Measurements from ENCODE around the gene HIP1R.
"Not testable (repeated sequence)": the region's sequence is repeated elsewhere in the genome, so short reads cannot be mapped to it uniquely, and the experiment has no call there.

Gene HIP1R

DNA sequence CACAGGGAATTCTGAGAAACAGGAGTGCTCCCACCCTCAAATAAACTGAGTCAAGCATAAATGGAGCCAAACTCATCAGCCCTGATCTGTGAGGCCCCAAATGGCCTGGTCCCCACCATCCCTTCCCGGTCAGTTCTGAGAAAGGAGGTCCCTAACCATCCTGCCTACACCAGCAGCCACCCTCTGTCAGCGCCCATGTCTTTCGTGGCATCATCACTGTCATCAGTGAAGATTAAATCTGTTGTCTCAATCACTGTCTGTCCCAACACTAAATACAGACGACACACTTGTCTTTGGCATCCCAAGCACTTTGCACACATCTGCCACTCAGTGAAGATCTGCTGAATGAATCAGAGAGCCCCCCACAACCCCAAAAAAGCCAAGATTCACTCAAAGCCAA, 38.3 kb downstream of the HIP1R start:
- DNase-seq (ENCODE audit: low read depth, low spot score) = no peak
- in situ Hi-C loops (cut with HindIII; ENCODE audit: low sequenced_read_pairs) = no loop called here
- no peak overlapping the region for H3K4me3 ChIP-seq (ENCODE audit: low read depth, low read length)
- TF ChIP-seq, protein P1, sequence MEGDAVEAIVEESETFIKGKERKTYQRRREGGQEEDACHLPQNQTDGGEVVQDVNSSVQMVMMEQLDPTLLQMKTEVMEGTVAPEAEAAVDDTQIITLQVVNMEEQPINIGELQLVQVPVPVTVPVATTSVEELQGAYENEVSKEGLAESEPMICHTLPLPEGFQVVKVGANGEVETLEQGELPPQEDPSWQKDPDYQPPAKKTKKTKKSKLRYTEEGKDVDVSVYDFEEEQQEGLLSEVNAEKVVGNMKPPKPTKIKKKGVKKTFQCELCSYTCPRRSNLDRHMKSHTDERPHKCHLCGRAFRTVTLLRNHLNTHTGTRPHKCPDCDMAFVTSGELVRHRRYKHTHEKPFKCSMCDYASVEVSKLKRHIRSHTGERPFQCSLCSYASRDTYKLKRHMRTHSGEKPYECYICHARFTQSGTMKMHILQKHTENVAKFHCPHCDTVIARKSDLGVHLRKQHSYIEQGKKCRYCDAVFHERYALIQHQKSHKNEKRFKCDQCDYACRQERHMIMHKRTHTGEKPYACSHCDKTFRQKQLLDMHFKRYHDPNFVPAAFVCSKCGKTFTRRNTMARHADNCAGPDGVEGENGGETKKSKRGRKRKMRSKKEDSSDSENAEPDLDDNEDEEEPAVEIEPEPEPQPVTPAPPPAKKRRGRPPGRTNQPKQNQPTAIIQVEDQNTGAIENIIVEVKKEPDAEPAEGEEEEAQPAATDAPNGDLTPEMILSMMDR (IDR thresholded peaks at IDR 0.05; ENCODE audit: low read depth, low read length) = no peak

DNA sequence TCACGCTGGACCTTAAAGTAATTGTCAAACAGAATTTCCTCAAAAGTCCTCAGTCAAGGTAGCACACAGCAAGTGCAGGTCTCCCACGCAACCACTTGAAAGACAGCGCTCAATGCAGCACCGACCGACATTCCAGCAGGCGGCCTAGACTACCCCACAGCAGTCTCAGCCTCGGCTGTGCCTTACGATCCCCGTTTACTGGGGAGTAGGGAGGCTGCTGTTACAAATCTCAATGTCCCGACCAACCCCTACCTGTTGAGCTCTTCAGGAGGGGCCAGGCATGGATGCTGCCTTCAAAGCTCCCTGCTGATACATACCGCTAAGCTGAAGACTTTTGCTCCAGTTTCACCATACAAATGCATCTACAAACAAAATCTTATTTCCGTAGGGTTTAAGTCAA, 38.8 kb downstream of the HIP1R start:
- no peak overlapping the region for H3K4me3 ChIP-seq (ENCODE audit: low read depth, low read length)
- no peak for DNase-seq (ENCODE audit: low read depth, low spot score)
- TF ChIP-seq, protein P1 (IDR thresholded peaks at IDR 0.05; ENCODE audit: low read depth, low read length) = no peak
- in situ Hi-C loops (cut with HindIII; ENCODE audit: low sequenced_read_pairs) = no loop called here

DNA sequence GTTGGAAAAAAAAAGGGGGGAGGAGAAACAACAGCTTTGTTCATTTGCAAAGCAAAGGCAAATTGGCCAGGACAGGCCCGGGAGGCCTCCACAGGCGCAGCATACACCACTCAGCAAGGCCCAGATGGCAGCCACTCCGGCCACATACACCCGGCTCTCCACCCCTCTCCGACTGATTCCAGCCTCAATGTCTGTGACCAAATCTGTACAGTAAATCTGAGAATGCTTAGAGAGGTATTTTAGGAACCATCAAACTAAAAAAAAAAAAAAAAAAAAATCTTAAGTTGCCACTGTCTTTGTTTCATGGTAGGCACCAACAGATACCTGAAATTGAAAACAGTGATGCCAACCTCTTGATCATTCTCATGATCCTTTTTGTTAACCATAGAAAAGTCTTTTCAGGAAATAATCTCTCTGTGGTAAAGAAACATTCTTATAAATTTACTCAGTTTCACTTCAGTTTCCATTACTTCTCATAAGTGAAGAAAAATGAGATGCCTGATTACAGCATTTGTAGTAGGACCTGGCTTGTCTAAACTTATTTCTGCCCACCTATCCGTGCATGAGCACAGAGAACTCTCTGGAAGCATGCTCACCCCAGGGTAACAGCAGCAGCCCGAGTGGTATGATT, 40.4 kb downstream of the HIP1R start:
- no peak overlapping the region for H3K4me3 ChIP-seq (ENCODE audit: low read depth, low read length)
- TF ChIP-seq, protein P1 (IDR thresholded peaks at IDR 0.05; ENCODE audit: low read depth, low read length) = no peak
- in situ Hi-C loops (cut with HindIII; ENCODE audit: low sequenced_read_pairs) = no loop called here
- DNase-seq (ENCODE audit: low read depth, low spot score) = no peak

DNA sequence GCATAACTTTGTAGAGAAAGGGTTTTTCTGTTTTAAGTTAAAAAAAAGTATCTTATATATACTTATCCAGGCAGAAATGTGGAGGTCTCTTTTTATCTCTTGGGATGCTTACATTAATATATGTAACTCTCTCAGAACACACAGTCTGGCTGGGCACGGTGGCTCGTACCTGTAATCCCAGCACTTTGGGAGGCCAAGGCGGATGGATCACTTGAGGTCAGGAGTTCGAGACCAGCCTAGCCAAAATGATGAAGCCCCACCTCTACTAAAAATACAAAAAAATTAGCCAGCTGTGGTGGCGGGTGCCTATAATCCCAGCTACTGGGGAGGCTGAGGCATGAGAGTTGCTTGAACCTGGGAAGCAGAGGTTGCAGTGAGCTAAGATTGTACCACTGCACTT, 41.0 kb downstream of the HIP1R start:
- in situ Hi-C loops (cut with HindIII; ENCODE audit: low sequenced_read_pairs); DNase-seq (ENCODE audit: low read depth, low spot score); H3K4me3 ChIP-seq (ENCODE audit: low read depth, low read length): not testable (repeated sequence)

DNA sequence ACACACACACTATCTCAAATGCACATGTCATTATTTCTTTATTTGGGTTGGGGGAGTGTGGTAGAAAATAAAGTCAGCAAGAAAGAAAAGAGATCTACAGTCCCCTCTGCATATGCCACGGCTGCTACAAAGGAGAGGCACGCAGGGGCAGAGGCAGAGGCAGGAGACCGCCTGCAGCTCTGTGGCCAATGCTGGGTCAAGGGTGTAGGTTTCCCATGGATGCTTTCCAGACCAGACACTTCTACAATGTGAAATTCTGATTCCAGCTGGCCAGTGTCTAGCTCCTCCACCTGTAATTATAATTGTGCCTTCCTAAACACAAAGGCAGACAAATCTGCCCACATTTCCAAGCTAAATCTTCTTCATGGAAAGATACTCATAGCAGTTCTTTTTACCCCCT, 41.5 kb downstream of the HIP1R start:
- no peak overlapping the region for H3K4me3 ChIP-seq (ENCODE audit: low read depth, low read length)
- in situ Hi-C loops (cut with HindIII; ENCODE audit: low sequenced_read_pairs) = no loop called here
- peak; percentile 66 for DNase-seq (ENCODE audit: low read depth, low spot score)

DNA sequence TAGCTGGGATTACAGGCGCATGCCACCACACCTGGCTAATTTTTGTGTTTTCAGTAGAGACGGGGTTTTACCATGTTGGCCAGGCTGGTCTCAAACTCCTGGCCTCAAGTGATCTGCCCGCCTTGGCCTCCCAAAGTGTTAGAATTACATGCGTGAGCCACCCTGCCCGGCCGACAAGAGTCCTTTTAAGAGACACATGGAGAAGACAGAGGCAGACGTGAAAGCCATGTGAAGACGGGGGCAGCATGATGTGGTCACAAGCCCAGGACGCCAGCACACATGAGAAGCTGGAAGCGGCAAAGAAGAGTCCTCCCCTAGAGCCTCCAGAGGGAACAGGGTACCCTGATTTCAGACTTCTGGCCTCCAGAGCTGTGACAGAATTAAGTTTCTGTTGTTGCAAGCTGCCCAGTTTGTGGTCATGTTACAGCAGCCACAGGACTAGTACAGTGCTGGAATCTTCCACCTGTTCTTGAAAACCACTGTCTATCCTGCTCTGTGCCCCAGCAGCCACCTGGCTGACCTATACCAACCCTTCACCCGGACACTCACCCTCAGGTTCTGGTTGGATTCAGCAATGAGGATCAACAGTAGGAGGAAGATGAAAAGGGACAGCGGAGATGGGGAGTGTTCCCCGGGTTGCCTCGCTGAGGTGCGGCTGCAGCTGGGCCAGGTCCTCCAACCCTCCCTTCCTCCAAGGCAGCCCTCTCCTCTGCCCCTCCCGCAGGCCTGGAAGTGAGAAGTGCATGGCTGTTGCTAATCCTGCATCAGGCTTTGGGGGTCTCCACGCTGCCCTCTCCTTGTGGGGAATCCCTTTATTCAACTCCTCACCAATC, 43.7 kb downstream of the HIP1R start:
- no peak for DNase-seq (ENCODE audit: low read depth, low spot score)
- no peak overlapping the region for H3K4me3 ChIP-seq (ENCODE audit: low read depth, low read length)
- in situ Hi-C loops (cut with HindIII; ENCODE audit: low sequenced_read_pairs) = no loop called here
- TF ChIP-seq, protein P1 (IDR thresholded peaks at IDR 0.05; ENCODE audit: low read depth, low read length) = no peak

More for the DNA sequence above, 41.5 kb downstream of the HIP1R start:
- TF ChIP-seq, protein P1 (IDR thresholded peaks at IDR 0.05; ENCODE audit: low read depth, low read length) = no peak

DNA sequence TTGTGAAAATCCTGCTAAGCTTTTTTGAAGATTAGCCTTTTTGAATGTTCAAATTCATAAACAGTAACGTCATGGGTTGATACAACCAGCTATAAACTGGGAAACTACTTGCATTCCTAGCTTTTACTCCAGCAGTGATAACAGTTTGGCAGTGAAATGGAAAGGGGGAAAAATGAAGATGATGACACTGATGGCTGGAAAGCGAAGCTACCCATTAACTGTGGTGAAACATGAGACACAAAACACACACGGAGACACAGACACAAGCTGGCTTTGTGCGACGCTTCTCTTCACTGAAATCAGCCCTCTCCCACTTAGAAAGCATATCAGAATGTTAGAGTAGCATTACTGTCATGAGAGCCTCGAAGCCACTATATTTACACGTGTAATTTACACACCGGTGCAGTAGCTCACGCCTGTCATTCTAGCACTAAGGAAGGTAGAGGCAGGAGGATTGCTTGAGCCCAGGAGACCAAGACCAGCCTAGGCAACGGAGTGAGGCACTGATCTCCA, 45.0 kb downstream of the HIP1R start:
- in situ Hi-C loops (cut with HindIII; ENCODE audit: low sequenced_read_pairs) = no loop called here
- TF ChIP-seq, protein P1 (IDR thresholded peaks at IDR 0.05; ENCODE audit: low read depth, low read length) = no peak
- DNase-seq (ENCODE audit: low read depth, low spot score) = no peak
- H3K4me3 ChIP-seq (ENCODE audit: low read depth, low read length) = no peak overlapping the region
